ENCODE measurements around the gene EIF2B4. TPM values are rescaled to one million over a fixed set of nuclear protein-coding genes. Genes with fewer than 3 reads are reported as not detected.
"Not testable (repeated sequence)": the region's sequence is repeated elsewhere in the genome, so short reads cannot be mapped to it uniquely, and the experiment has no call there.

EIF2B4 gene
- total RNA-seq, 1 donor = 29.7 TPM

- H3K4me3 ChIP-seq (ENCODE audit: low read depth, low read length) = no peak overlapping the region
- DNase-seq (ENCODE audit: low read depth) = no peak
- TF ChIP-seq CTCF (IDR thresholded peaks at IDR 0.05; ENCODE audit: insufficient read depth, low read length) = no peak
Measured at GRCh38 chr2:27324720-27325119, 45.4 kb downstream of the EIF2B4 start.

- no peak for TF ChIP-seq CTCF (IDR thresholded peaks at IDR 0.05; ENCODE audit: insufficient read depth, low read length)
- H3K4me3 ChIP-seq (ENCODE audit: low read depth, low read length) = peak overlapping the region; percentile 97
- peak; percentile 18 for DNase-seq (ENCODE audit: low read depth)
Measured at GRCh38 chr2:27323596-27324285, 46.4 kb downstream of the EIF2B4 start.

- no peak for TF ChIP-seq CTCF (IDR thresholded peaks at IDR 0.05; ENCODE audit: insufficient read depth, low read length)
- peak; percentile 89 for DNase-seq (ENCODE audit: low read depth)
- H3K4me3 ChIP-seq (ENCODE audit: low read depth, low read length) = peak within 1 kb of the TSS; percentile 97
Measured at GRCh38 chr2:27322766-27323595, 47.2 kb downstream of the EIF2B4 start, which contains the start of gene MPV17. Gene MPV17 (minus strand): TSS chr2:27323097. CDS start chr2:27322517, 580 bp downstream.

- DNase-seq (ENCODE audit: low read depth) = peak; percentile 10
- peak overlapping the region; percentile 97 for H3K4me3 ChIP-seq (ENCODE audit: low read depth, low read length)
- no peak for TF ChIP-seq CTCF (IDR thresholded peaks at IDR 0.05; ENCODE audit: insufficient read depth, low read length)
Measured at GRCh38 chr2:27322301-27322765, 47.8 kb downstream of the EIF2B4 start.

- H3K4me3 ChIP-seq (ENCODE audit: low read depth, low read length) = peak overlapping the region; percentile 39
- DNase-seq (ENCODE audit: low read depth) = peak; percentile 98
Measured at GRCh38 chr2:27320958-27321543, 49.1 kb downstream of the EIF2B4 start.

GRCh38 chr2:27319839-27320238, 50.3 kb downstream of the EIF2B4 start:
- H3K4me3 ChIP-seq (ENCODE audit: low read depth, low read length); DNase-seq (ENCODE audit: low read depth): not testable (repeated sequence)

More at GRCh38 chr2:27320958-27321543, 49.1 kb downstream of the EIF2B4 start:
- TF ChIP-seq CTCF (IDR thresholded peaks at IDR 0.05; ENCODE audit: insufficient read depth, low read length) = peak; percentile 73

All from fibroblast of the aortic adventitia (primary cell).